WTC11 (cell line): Measurements from ENCODE around the gene CSNK2B. TPM values are rescaled to one million over a fixed set of nuclear protein-coding genes. Genes with fewer than 3 reads are reported as not detected.

Source experiments
- ATAC-seq: fragments of 200-7000 bp; cut with Tn5 transposase; 2 replicates; pipeline ENCODE4 v1.10.0; 2021; ENCODE audit warnings: mild to moderate bottlenecking, moderate library complexity
- CTCF ChIA-PET: fragments of 300-600 bp; sonication (Branson Sonifier 250); formaldehyde crosslinking; loops from one replicate; lab custom pipeline; 2021; ENCODE audit warnings: antibody characterized with exemption; lab: Charles Lee
- POLR2A ChIA-PET: fragments of 350-600 bp; sonication (Branson Sonifier 250); formaldehyde crosslinking; loops from one replicate; lab custom pipeline; 2021; ENCODE audit warnings: antibody characterized with exemption; lab: Charles Lee
- DNase-seq: peaks from one replicate; pipeline ENCODE4 v3.0.0; 2021; ENCODE audit warnings: low spot score
- H3K27ac Mint-ChIP-seq: 2 replicates; pipeline ENCODE4 v1.8.0; 2021; ENCODE audit warnings: mixed read lengths
- H3K27me3 Mint-ChIP-seq: 2 replicates; pipeline ENCODE4 v1.8.0; 2021; ENCODE audit warnings: low read depth, mild to moderate bottlenecking, moderate library complexity, mixed read lengths
- H3K36me3 Mint-ChIP-seq: 2 replicates; pipeline ENCODE4 v1.8.0; 2021; ENCODE audit warnings: mixed read lengths
- H3K4me1 Mint-ChIP-seq: 2 replicates; pipeline ENCODE4 v1.8.0; 2022; ENCODE audit warnings: mixed read lengths
- H3K4me3 Mint-ChIP-seq: 2 replicates; pipeline ENCODE4 v1.8.0; 2021; ENCODE audit warnings: mild to moderate bottlenecking, moderate library complexity, mixed read lengths
- H3K9me3 Mint-ChIP-seq: 2 replicates; pipeline ENCODE4 v1.8.0; 2021; ENCODE audit warnings: mixed read lengths
- AR ChIP-seq: fragments of 250-450 bp; sonication (Bioruptor Pico); IDR thresholded peaks from 2 replicates; pipeline ENCODE4 v1.9.0; 2021; ENCODE audit warnings: mild to moderate bottlenecking
- CTCF ChIP-seq: fragments of 200-600 bp; IDR thresholded peaks from 2 replicates; pipeline ENCODE4 v1.8.0; 2022; ENCODE audit warnings: antibody characterized with exemption
- ELF4 ChIP-seq: sonication (generic); formaldehyde crosslinking; IDR thresholded peaks from 2 replicates; pipeline ENCODE4 v1.8.1; 2022; ENCODE audit warnings: low read depth, mild to moderate bottlenecking, moderate library complexity, missing genetic modification reagents
- FOXP1 ChIP-seq: sonication (generic); formaldehyde crosslinking; IDR thresholded peaks from 2 replicates; pipeline ENCODE4 v1.8.0; 2022; ENCODE audit warnings: missing genetic modification reagents, mild to moderate bottlenecking, moderate library complexity, borderline replicate concordance
- GABPB1 ChIP-seq: sonication (generic); formaldehyde crosslinking; IDR thresholded peaks from 2 replicates; pipeline ENCODE4 v1.8.1; 2023; ENCODE audit warnings: mild to moderate bottlenecking, missing genetic modification reagents
- GTF2I ChIP-seq: fragments of 250-450 bp; sonication (Bioruptor Pico); conservative IDR thresholded peaks from 2 replicates; pipeline ENCODE4 v1.4.0; 2021; ENCODE audit warnings: mild to moderate bottlenecking
- MYBL2 ChIP-seq: sonication (generic); formaldehyde crosslinking; IDR thresholded peaks from 2 replicates; pipeline ENCODE4 v1.8.1; 2023; ENCODE audit warnings: mild to moderate bottlenecking, moderate library complexity, missing genetic modification reagents
- NFATC4 ChIP-seq: fragments of 250-450 bp; sonication (Bioruptor Pico); IDR thresholded peaks from 2 replicates; pipeline ENCODE4 v1.9.0; 2021; ENCODE audit warnings: mild to moderate bottlenecking
- NR3C1 ChIP-seq: sonication (generic); formaldehyde crosslinking; conservative IDR thresholded peaks from 2 replicates; pipeline ENCODE4 v1.8.1; 2023; ENCODE audit warnings: low read depth, mild to moderate bottlenecking, missing genetic modification reagents
- SP1 ChIP-seq: sonication (generic); formaldehyde crosslinking; conservative IDR thresholded peaks from 2 replicates; pipeline ENCODE4 v1.8.1; 2022; ENCODE audit warnings: missing genetic modification reagents
- STAT6 ChIP-seq: sonication (generic); formaldehyde crosslinking; conservative IDR thresholded peaks from 2 replicates; pipeline ENCODE4 v1.8.1; 2023; ENCODE audit warnings: mild to moderate bottlenecking, low read depth, missing genetic modification reagents, moderate library complexity
- ZNF263 ChIP-seq: sonication (generic); formaldehyde crosslinking; IDR thresholded peaks from 2 replicates; pipeline ENCODE4 v1.8.1; 2022; ENCODE audit warnings: low read depth, mild to moderate bottlenecking, moderate library complexity, missing genetic modification reagents
- ZNF423 ChIP-seq: fragments of 250-450 bp; sonication (Bioruptor Pico); IDR thresholded peaks from 2 replicates; pipeline ENCODE4 v2.1.2; 2022; ENCODE audit warnings: mild to moderate bottlenecking, moderate library complexity
- total RNA-seq: library from RNA; stranded (reverse); gene quantifications from 3 replicates; pipeline ENCODE4 v1.2.3, GENCODE V29; 2021

The CSNK2B gene
- total RNA-seq, 1 experiment from 2014 or later = 183 TPM

- no peak for TF ChIP-seq ZNF423 (CRISPR knock-in tag)
- TF ChIP-seq GTF2I (CRISPR knock-in tag) = no peak
- no peak for TF ChIP-seq FOXP1
- no peak for TF ChIP-seq AR (CRISPR knock-in tag)
- TF ChIP-seq CTCF = no peak
- TF ChIP-seq NR3C1 (CRISPR knock-in tag) = no peak
- TF ChIP-seq ELF4 = no peak
- TF ChIP-seq GABPB1 (CRISPR knock-in tag) = no peak
- TF ChIP-seq SP1 (CRISPR knock-in tag) = no peak
- TF ChIP-seq NFATC4 (CRISPR knock-in tag) = no peak
Measured at GRCh38 chr6:31639449-31639861, 26.4 kb upstream of the CSNK2B start (continued).

DNA sequence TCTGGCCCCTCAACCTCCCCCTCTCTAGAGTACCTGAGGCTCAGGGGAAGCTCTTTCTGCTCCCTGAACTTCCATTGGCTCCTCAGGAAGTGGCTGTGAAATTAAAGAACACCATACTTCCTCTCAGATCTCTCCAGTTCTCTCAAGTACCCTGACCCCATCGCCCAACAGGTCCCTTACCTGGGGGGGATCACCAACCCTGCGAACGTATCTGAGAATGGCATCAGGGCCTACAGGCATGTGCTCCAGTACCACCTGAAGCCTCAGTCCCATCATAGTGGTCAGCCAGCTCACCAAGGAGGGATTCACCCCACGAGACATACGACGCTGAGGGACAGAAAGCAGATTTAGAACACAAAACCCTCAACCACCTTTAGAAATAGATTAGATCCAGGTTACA is 25.3 kb upstream of the CSNK2B start:
- H3K36me3 Mint-ChIP-seq = peaks cover 70% of the 10 kb centered on the region
- TF ChIP-seq STAT6 (CRISPR knock-in tag) (no peak), ZNF263 (no peak)

DNA sequence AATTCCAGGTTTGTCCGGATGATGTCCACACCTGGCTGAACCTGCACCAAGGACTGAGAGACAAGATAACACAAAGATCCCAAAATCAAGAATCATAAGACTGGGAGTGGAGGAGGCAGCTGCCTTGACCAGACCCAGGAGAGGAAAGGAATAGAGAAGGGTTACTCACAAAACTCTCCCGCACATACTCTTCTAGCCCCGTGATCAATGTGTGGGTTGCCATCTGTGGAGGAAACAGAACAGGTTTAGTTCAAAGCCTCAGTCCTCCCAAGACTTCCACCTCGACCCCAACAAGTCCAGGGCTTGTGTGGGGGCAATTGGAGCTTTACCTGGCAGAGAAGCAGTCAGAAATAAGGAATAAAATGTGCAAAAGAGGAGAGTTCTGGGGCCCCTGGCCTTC is 24.5 kb upstream of the CSNK2B start:
- POLR2A ChIA-PET = interaction anchor here (0.5 kb wide), 1 partner anchor 44 kb away, joined by 5 read pairs; no protein-coding TSS in a partner anchor
- Mint-ChIP-seq H3K4me1 (no peaks in the 10 kb centered on the region), H3K9me3 (no peaks in the 10 kb centered on the region), H3K36me3 (peaks cover 70% of the 10 kb centered on the region), H3K27me3 (no peaks in the 10 kb centered on the region), H3K27ac (no peak overlapping the region)
- CTCF ChIA-PET = no interaction called here
- TF ChIP-seq STAT6 (CRISPR knock-in tag) (no peak), MYBL2 (CRISPR knock-in tag) (no peak)
- TF ChIP-seq, all 79 proteins: peak for 0
- H3K4me3 Mint-ChIP-seq = no peak overlapping the region
- ATAC-seq (no peak), DNase-seq (no peak)

More for the DNA sequence above, 25.3 kb upstream of the CSNK2B start:
- Mint-ChIP-seq H3K27me3 (no peaks in the 10 kb centered on the region), H3K4me1 (no peaks in the 10 kb centered on the region), H3K4me3 (no peak overlapping the region), H3K27ac (no peak overlapping the region), H3K9me3 (no peaks in the 10 kb centered on the region)
- POLR2A ChIA-PET = interaction anchor here (0.5 to 1.0 kb wide), 2 partner anchors 45 to 55 kb away, joined by 3 to 5 read pairs; partner anchors contain the start of gene LST1
- CTCF ChIA-PET = no interaction called here
- DNase-seq (no peak), ATAC-seq (no peak)
